ENCODE measurements around the gene IL19.
A peak's percentile ranks its signal among the peaks of the same experiment; 100 is the strongest.

The IL19 gene

DNA sequence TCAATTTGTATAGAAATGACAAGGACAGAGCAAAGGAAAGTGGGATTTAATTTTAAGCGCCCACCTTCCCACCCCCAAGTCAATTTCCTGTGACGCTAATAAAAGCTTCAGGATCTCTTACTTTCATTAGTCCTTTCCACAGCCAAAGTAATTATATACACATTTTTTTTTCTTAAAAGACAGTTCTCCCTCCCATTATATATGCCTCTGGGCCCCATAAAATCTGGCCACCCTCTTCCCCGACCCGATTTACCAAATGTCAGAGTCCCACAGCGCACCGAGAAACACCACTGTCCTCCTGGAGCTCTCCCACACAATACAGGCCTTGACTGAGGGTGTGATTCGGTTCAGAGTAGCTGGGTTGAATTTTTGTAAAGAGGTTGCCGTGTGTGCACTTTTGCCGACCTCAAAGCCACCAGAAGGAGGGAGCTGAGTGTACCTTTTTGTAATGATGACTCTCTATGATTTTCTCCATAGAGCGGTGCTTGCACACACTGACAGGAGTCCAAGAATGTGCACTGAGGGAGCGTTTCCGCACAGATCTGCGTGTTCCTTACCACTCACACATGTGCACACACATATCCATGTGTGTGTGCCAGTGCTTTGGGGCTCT lies 27.9 kb downstream of the IL19 start:
- no peak for DNase-seq (ENCODE audit: low read depth in 2 of 2)

- DNase-seq (ENCODE audit: low read depth in 2 of 2) = no peak
These were observed 28.7 kb downstream of the IL19 start for GRCh38 chr1:206799311-206799710.

DNA sequence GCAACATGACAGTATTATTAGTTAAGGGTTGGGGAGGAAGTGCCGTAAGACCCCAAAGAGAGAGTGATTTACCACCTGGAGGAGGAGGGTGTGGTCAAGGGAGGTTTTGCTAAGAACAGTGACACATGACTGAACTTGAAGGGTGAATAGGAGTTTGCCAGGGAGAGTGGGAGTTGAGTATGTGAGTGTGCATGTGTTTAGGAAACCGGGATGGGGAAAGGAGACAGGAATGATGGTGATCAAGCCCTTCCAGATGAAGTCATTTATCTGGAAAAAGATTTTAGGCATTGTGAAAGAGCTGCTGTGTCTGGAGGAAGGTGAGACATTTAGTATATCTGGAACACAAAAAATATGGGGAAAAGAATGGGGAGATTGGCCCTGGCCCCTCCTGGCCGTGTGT lies 29.8 kb downstream of the IL19 start:
- DNase-seq (ENCODE audit: low read depth in 2 of 2) = no peak

GRCh38 chr1:206800891-206801290 lies 30.3 kb downstream of the IL19 start:
- DNase-seq (ENCODE audit: low read depth in 2 of 2) = no peak

DNA sequence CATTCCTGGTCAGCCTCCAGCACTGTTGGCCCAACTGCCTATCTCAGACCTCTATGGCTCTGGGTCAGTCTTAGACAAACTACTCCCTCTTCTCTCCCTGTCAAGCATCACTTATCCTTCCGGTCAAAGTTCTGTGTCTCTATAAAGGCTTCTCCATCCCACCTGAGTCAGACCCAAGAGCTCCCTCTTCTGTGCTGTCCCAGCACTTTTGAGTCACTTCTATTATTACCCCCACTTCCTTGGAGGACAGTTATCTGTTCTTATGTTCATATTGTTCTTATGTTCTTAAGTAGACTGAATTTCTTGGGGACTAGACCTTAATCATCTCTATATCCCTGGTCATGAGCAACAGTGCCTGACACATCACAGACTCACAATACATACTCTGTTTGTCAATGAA lies 30.9 kb downstream of the IL19 start:
- no peak for DNase-seq (ENCODE audit: low read depth in 2 of 2)

DNA sequence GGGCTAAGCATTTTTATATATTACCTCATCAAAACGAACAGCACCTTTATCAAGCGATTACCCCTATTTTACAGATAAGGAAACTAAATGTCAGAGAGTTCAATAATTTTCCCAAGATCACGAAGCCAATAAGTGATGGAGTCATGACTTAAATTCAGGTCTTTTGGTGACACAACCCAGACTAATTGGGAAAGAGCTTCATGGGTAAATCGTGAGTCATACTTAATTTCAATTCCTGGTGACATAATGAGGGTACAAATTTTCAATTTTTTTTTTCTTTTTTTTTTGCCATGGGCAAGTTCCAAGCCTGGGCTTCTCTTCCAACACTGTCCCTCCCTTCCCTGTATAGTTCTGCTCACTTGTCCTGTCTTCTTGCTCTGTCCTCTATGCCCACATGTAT lies 31.8 kb downstream of the IL19 start:
- no peak for DNase-seq (ENCODE audit: low read depth in 2 of 2)

- DNase-seq (ENCODE audit: low read depth in 2 of 2) = peak; percentile 67 to 73
These were observed 32.7 kb downstream of the IL19 start for GRCh38 chr1:206803221-206803730.

- DNase-seq (ENCODE audit: low read depth in 2 of 2) = no peak
These were observed 33.7 kb downstream of the IL19 start for GRCh38 chr1:206804156-206804737.

DNA sequence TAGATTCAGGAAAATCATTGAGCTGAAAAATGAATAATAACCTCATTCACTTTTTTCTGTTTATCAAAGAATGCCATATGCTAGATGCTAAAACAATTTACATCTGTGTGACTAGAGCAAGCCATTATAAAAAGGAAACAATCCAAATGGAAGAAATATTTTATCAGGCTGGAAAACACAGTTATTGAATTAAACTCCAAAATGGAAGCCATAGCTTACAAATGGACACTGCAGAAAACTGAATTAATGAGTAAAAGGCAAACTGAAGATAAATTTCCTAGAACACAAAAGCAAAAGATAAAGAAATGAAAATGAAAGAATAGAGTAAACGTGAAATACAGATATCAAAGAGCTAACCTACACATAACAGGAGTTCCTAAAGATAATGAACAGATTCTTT lies 34.8 kb downstream of the IL19 start:
- DNase-seq (ENCODE audit: low read depth in 2 of 2) = no peak

DNA sequence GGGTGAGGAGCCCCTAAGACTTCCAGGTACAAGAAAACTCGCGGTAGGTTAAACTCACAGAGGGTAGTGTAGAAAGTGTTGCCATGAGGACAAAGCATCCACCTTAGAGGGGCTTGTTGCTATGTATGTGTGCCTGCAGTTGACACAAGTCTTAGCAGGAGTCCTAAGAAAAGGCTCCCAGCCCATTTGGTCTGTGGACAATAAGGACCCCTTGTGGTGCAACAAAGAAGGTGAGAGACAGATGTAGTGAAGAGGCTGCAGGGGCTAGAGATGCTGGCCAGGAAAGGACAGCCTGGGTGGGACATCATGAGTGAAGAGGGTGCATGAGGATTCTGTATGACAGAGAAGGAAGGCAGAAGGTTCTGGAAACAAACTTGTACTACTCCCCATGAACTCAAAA lies 38.0 kb downstream of the IL19 start:
- peak in 1 of 2 donors; percentile 37 for DNase-seq (ENCODE audit: low read depth in 2 of 2)

DNA sequence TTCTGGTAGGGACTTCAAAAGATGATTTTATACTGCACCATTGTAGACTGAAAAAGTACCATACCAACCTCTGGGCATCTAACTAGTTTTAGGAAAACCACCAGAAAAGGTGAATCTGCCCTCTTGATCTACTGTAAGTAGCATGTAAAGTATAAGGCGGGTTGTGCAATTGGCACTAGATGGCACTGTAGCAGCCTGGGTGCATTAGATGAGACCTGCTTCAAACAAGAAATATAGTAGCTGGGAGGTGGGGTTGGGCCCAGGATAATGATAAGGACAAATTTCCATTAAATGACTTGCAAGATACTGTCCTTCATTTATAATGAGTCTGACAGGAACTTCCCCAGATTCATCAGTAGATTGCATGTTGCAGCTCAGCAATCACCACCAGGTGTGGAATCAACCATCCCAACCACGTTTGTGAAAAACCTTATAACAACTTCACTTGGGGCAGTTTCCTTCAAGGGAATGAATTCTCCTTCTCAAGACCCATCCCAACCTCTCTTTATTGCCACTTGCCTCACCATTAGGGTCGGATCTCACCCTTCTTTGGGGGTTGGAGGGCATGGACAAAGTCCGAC lies 39.0 kb downstream of the IL19 start:
- DNase-seq (ENCODE audit: low read depth in 2 of 2) = no peak

- no peak for DNase-seq (ENCODE audit: low read depth in 2 of 2)
These were observed 41.9 kb downstream of the IL19 start for GRCh38 chr1:206812471-206812870.

DNA sequence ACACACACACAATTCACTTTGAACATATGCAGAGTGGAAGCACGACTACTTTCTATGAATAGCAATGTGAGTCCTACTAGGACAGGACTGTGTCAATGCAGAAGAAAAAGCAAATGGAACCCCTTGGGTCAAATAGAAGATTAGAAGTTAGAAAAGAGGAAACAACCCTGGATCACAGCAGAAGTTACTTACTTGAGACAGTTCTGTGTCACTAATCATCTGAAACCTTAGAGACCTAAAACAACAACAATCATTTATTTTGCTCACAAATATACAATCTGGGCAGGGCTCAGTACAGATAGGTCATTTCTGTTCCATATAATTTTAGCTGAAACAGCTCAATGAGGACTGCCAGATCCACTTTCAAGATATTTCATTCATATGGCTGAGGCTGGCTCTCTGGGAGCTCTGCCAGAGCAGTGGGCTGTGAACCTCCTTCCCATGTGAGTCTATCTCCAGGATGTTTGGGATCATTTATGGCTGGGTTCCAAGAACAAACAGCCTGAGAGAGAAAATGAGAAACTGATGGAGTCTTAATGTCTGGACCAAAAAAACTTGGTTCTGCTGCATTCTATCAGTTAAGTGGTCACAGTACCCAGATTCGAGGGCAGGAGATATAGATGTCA lies 44.3 kb downstream of the IL19 start:
- no peak for DNase-seq (ENCODE audit: low read depth in 2 of 2)

DNA sequence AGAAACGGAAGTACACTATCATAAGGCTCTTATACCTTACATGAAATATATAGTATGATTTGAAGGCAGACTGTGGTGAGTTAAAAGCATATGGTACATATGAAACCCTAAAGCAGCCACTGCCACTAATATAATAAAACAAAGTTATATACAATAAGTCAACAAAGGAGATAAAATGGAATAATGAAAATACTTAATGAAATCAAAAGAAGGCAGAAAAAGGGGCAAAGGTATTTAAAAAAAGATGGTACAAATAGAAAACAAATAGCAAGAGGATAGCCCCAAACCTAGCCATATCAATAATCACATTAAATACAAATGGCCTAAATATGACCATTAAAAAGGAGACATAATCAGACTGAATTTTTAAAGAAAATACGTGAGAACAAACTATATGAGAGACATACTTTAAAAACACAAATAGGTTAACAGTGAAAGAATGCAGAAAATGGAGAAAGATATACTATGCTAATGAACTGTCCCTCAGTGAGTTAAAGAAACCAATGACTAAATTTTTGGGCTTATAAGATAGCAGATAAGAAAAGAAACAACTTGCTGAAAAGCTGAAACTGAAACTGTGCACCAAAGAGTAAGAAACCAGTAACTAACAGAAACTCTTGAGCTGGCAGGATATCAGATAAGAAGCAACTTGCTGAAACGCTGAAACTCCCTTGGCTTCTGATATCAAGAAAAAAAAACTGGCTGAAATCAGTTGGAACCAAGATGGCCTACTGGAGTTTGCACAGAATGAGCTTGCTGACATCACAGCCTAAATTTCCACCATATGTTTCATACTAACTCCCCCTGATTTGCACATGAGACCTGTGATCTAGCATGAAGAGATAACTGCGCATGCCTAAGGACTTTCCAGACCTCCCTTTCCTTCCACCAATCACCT lies 46.1 kb downstream of the IL19 start:
- DNase-seq (ENCODE audit: low read depth in 2 of 2) = no peak

GRCh38 chr1:206821493-206821892 lies 50.9 kb downstream of the IL19 start:
- DNase-seq (ENCODE audit: low read depth in 2 of 2) = no peak

DNA sequence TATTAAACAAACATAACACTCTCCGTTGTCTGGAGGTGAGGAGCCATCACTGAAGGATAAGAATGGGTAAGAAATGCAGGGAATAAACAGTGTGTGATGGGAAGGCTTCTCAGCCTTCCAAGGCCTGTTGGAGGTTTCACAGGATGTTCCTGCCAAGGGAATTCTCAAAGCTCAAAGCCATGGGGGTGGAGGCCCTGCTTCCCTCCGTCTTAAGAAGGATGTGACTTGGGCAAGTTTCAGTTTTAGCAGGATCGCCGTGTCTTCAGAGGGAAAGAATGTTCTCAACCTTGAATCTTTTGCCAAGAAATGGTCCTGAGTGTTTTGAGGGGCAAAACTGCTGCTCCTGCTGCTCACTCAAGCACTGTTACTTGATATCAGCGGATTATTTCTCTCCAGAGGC lies 53.2 kb downstream of the IL19 start:
- DNase-seq (ENCODE audit: low read depth in 2 of 2) = no peak

GRCh38 chr1:206824331-206824730 lies 53.8 kb downstream of the IL19 start:
- DNase-seq (ENCODE audit: low read depth in 2 of 2) = no peak

- no peak for DNase-seq (ENCODE audit: low read depth in 2 of 2)
These were observed 55.8 kb downstream of the IL19 start for GRCh38 chr1:206826394-206826793.

GRCh38 chr1:206828061-206828460 lies 57.5 kb downstream of the IL19 start:
- no peak for DNase-seq (ENCODE audit: low read depth in 2 of 2)

- DNase-seq (ENCODE audit: low read depth in 2 of 2) = no peak
These were observed 58.2 kb downstream of the IL19 start for GRCh38 chr1:206828765-206829164.

DNA sequence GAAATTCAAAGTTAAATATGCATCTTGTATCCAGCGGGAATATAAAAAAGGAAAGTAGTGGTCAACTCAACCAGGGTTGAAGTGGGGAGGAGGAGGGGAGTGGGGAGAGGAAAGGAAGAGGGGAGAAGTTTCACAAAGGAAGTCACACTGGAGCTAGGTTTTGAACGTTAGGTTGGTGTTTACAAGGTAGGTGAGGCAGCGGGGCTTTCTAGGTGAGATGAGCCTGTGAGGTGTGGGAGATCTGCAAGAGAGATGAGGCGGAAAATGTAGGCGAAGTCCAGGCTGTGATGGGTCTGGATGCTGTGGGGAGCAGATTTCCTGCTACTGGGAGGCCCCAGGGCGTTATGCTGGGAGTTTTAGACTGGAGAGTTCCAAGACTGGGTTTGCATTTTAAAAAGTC lies 58.7 kb downstream of the IL19 start:
- DNase-seq (ENCODE audit: low read depth in 2 of 2) = no peak

GRCh38 chr1:206829875-206830274 lies 59.3 kb downstream of the IL19 start:
- no peak for DNase-seq (ENCODE audit: low read depth in 2 of 2)
